Astrocyte of the hippocampus (primary cell): ENCODE data around the gene MAD2L1BP.

ENCODE experiments used
- DNase-seq: peaks from one replicate; pipeline ENCODE4 v3.0.0; 2011; ENCODE audit warnings: low read depth, low spot score

Gene MAD2L1BP

GRCh38 chr6:43682724-43683429 is 47.2 kb downstream of the MAD2L1BP start:
- DNase-seq, result no peak

- DNase-seq, result no peak
Observed at GRCh38 chr6:43683708-43684455, 48.2 kb downstream of the MAD2L1BP start.

- no peak for DNase-seq
Observed at GRCh38 chr6:43687079-43687436, 51.4 kb downstream of the MAD2L1BP start.

GRCh38 chr6:43687437-43688347 is 52.1 kb downstream of the MAD2L1BP start, which contains the start of gene MRPS18A:
Gene MRPS18A, minus strand, starts transcription at chr6:43687791. Its CDS starts 12 bp downstream, at chr6:43687779.
- peak; percentile 85 for DNase-seq

DNA sequence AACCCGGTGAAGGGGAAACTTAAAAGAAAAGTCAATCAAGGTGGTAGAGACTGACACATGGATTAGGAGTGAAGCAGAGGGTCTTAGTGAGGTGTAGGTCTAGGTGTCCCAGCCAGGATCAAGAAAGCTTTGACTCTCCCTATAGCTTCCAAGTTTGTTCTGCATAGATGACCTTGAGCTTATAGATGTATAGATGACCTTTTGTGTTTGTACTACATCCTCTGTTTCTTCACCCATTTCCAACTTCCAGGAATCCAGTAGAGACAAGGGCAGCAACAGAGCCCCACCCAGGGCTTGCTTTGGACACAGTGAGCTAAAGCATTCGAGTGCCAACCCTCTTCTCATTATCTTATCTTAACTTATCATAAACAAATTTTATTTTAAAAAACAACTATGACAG is 53.8 kb downstream of the MAD2L1BP start:
- no peak for DNase-seq
